Liver (tissue), 9 donors: Measurements from ENCODE around the gene ANKRD44. TPM values are rescaled to one million over a fixed set of nuclear protein-coding genes. Genes with fewer than 3 reads are reported as not detected.
"Not testable (repeated sequence)": the region's sequence is repeated elsewhere in the genome, so short reads cannot be mapped to it uniquely, and the experiment has no call there.

Experiments used
- DNase-seq: peaks from one replicate; pipeline ENCODE4 v3.0.0-alpha.2; 2017; ENCODE audit warnings: low spot score
- H3K27ac ChIP-seq, 2 donors: one replicate each; pipeline ENCODE4 v1.7.0; 2013; ENCODE audit warnings: inconsistent platforms in 2 of 2, low read length in 2 of 2, control low read depth in 1 of 2, low read depth in 1 of 2, mild to moderate bottlenecking in 1 of 2
- H3K27me3 ChIP-seq, 4 donors: one replicate each; pipeline versions ENCODE4 v1.6.1 to v1.7.0; 2013; ENCODE audit warnings: low read length in 3 of 4, inconsistent platforms in 1 of 4, mild to moderate bottlenecking in 1 of 4, moderate library complexity in 1 of 4; ENCODE audit not compliant: control insufficient read depth in 4 of 4, insufficient read depth in 4 of 4
- H3K36me3 ChIP-seq, 4 donors: one replicate each; pipeline versions ENCODE4 v1.6.1 to v1.7.0; 2013; ENCODE audit warnings: low read length in 3 of 4, mild to moderate bottlenecking in 3 of 4, low read depth in 1 of 4, moderate library complexity in 1 of 4; ENCODE audit not compliant: control insufficient read depth in 4 of 4, insufficient read depth in 3 of 4
- H3K4me1 ChIP-seq, 4 donors: one replicate each; pipeline versions ENCODE4 v1.6.1 to v1.7.0; 2013; ENCODE audit warnings: low read length in 3 of 4, mild to moderate bottlenecking in 3 of 4, moderate library complexity in 1 of 4; ENCODE audit not compliant: control insufficient read depth in 4 of 4, insufficient read depth in 4 of 4
- H3K4me3 ChIP-seq, 3 donors: one replicate each; pipeline versions ENCODE4 v1.6.1 to v1.7.0; 2013; ENCODE audit warnings: low read length in 3 of 3, control low read depth in 1 of 3, low read depth in 1 of 3, mild to moderate bottlenecking in 1 of 3
- H3K9ac ChIP-seq, 2 donors: one replicate each; pipeline ENCODE4 v1.7.0; 2013; ENCODE audit warnings: low read length in 2 of 2, mild to moderate bottlenecking in 2 of 2, moderate library complexity in 2 of 2, control low read depth in 1 of 2, low read depth in 1 of 2
- H3K9me3 ChIP-seq, 4 donors: one replicate each; pipeline versions ENCODE4 v1.6.1 to v1.7.0; 2013; ENCODE audit warnings: low read length in 3 of 4; ENCODE audit not compliant: control insufficient read depth in 4 of 4
- ATF3 ChIP-seq: IDR thresholded peaks from 2 replicates; pipeline ENCODE4 v1.6.1; 2016; ENCODE audit warnings: antibody characterized with exemption
- EGR1 ChIP-seq, 2 donors: IDR thresholded peaks; 2 replicates each; pipeline ENCODE4 v1.6.1; 2016 to 2018; ENCODE audit warnings: antibody characterized with exemption in 2 of 2, low read depth in 2 of 2
- FOXA1 ChIP-seq: IDR thresholded peaks from 2 replicates; pipeline ENCODE4 v1.6.1; 2016; ENCODE audit warnings: antibody characterized with exemption
- FOXA2 ChIP-seq: IDR thresholded peaks from 2 replicates; pipeline ENCODE4 v1.6.1; 2016; ENCODE audit warnings: antibody characterized with exemption
- GABPA ChIP-seq, 2 donors: IDR thresholded peaks in 1 of 2; conservative IDR thresholded peaks in 1 of 2; 2 replicates each; pipeline ENCODE4 v1.6.1; 2016; ENCODE audit warnings: antibody characterized with exemption in 2 of 2, mild to moderate bottlenecking in 1 of 2, moderate library complexity in 1 of 2
- HNF4G ChIP-seq: IDR thresholded peaks from 2 replicates; pipeline ENCODE4 v1.6.1; 2016; ENCODE audit warnings: antibody characterized with exemption
- JUND ChIP-seq, 2 donors: IDR thresholded peaks; 2 replicates each; pipeline ENCODE4 v1.6.1; 2016; ENCODE audit warnings: antibody characterized with exemption in 2 of 2
- MAX ChIP-seq: IDR thresholded peaks from 2 replicates; pipeline ENCODE4 v1.6.1; 2016; ENCODE audit warnings: antibody characterized with exemption
- NR2F2 ChIP-seq: IDR thresholded peaks from 2 replicates; pipeline ENCODE4 v1.6.1; 2016; ENCODE audit warnings: antibody characterized with exemption
- RAD21 ChIP-seq, 2 donors: IDR thresholded peaks; 2 replicates each; pipeline ENCODE4 v1.6.1; 2016; ENCODE audit warnings: antibody characterized with exemption in 2 of 2, mild to moderate bottlenecking in 2 of 2
- REST ChIP-seq: IDR thresholded peaks from 2 replicates; pipeline ENCODE4 v1.6.1; 2016; ENCODE audit warnings: antibody characterized with exemption, mild to moderate bottlenecking
- RXRA ChIP-seq, 2 donors: IDR thresholded peaks; 2 replicates each; pipeline ENCODE4 v1.6.1; 2017 to 2018; ENCODE audit warnings: antibody characterized with exemption in 2 of 2, mild to moderate bottlenecking in 1 of 2
- SP1 ChIP-seq: IDR thresholded peaks from 2 replicates; pipeline ENCODE4 v1.6.1; 2018; ENCODE audit warnings: antibody characterized with exemption, mild to moderate bottlenecking
- TAF1 ChIP-seq: conservative IDR thresholded peaks from 2 replicates; pipeline ENCODE4 v1.6.1; 2016; ENCODE audit warnings: antibody characterized with exemption, mild to moderate bottlenecking
- YY1 ChIP-seq: IDR thresholded peaks from 2 replicates; pipeline ENCODE4 v1.6.1; 2016; ENCODE audit warnings: antibody characterized with exemption, mild to moderate bottlenecking
- ZBTB33 ChIP-seq: IDR thresholded peaks from 2 replicates; pipeline ENCODE4 v1.6.1; 2016; ENCODE audit warnings: antibody characterized with exemption
- WGBS: extraction: QIAGEN DNeasy Blood & Tissue Kit; methylation state at CpG from one replicate; pipeline ENCODE4 v1.1.7; 2013; 5-methylcytosine and 5-hydroxymethylcytosine counted together
- polyA plus RNA-seq, 2 donors: library from polyadenylated mRNA; stranded (reverse) in 1 of 2; unstranded in 1 of 2; fragments of 200-250 nt in 1 of 2; fragments of >200 nt in 1 of 2; fragmentation: Nextera tagmentation in 1 of 2; extraction: Ambion mirVana in 1 of 2; gene quantifications; one replicate each; pipeline versions ENCODE4 v1.2.1 to v1.2.3, GENCODE V29; 2013 to 2015
- total RNA-seq, 2 donors: library from RNA; depleted of rRNA; stranded (reverse); fragments of >200 nt; gene quantifications; one replicate each; pipeline ENCODE4 v1.2.3, GENCODE V29; 2014
- donor health status: healthy.
- donor health status: healthy.
- donor health status: healthy.
- donor health status: healthy.
- donor health status: healthy.

Gene ANKRD44
- total and polyA plus RNA-seq, 4 donors: 3.8 to 18.2 (median 6.8) TPM

- 89% methylated on average over 5 of the region's 5 CpGs for WGBS
- Histone ChIP-seq H3K9me3 (no peaks in the 10 kb centered on the region), H3K36me3 (no peaks in the 10 kb centered on the region)
Measured at GRCh38 chr2:197345846-197346370, 35.3 kb upstream of the ANKRD44 start.

GRCh38 chr2:197343968-197344367, 33.4 kb upstream of the ANKRD44 start:
- H3K4me3 ChIP-seq, H3K27ac ChIP-seq, DNase-seq, H3K36me3 ChIP-seq, H3K4me1 ChIP-seq, H3K9ac ChIP-seq, H3K9me3 ChIP-seq, H3K27me3 ChIP-seq: not testable (repeated sequence)
- WGBS: 87% methylated on average over 5 of the region's 5 CpGs

More at GRCh38 chr2:197345846-197346370, 35.3 kb upstream of the ANKRD44 start:
- TF ChIP-seq HNF4G (no peak), EGR1 (IDR thresholded peaks at IDR 0.05; ENCODE audit: low read depth in 2 of 2) (no peak), FOXA2 (no peak), FOXA1 (no peak), MAX (no peak), JUND (IDR thresholded peaks at IDR 0.05) (no peak), ZBTB33 (no peak)
- H3K4me1 ChIP-seq: no peaks in the 10 kb centered on the region
- H3K4me3 ChIP-seq: no peak overlapping the region
- no peak for DNase-seq
- no peaks in the 10 kb centered on the region for H3K27me3 ChIP-seq
- no peak overlapping the region for H3K9ac ChIP-seq
- no peak overlapping the region for H3K27ac ChIP-seq

- Histone ChIP-seq H3K9ac (no peak overlapping the region), H3K4me3 (no peak overlapping the region), H3K9me3 (no peaks in the 10 kb centered on the region), H3K27me3 (no peaks in the 10 kb centered on the region), H3K4me1 (no peaks in the 10 kb centered on the region), H3K36me3 (no peaks in the 10 kb centered on the region), H3K27ac (no peak overlapping the region)
- WGBS: 88% methylated on average over 5 of the region's 5 CpGs
- no peak for DNase-seq
- TF ChIP-seq FOXA2 (no peak), YY1 (no peak), RAD21 (IDR thresholded peaks at IDR 0.05) (no peak), EGR1 (IDR thresholded peaks at IDR 0.05; ENCODE audit: low read depth in 2 of 2) (no peak), SP1 (no peak), ZBTB33 (no peak), TAF1 (no peak), ATF3 (no peak), RXRA (IDR thresholded peaks at IDR 0.05) (no peak), JUND (IDR thresholded peaks at IDR 0.05) (no peak), NR2F2 (no peak), GABPA (IDR thresholded peaks at IDR 0.05 in 1 of 2, conservative IDR thresholded peaks at IDR 0.05 in 1 of 2) (no peak), MAX (no peak), FOXA1 (no peak), REST (no peak), HNF4G (no peak)
Measured at GRCh38 chr2:197340591-197340990, 30.0 kb upstream of the ANKRD44 start.
